Neural cell (in vitro differentiated cells): ENCODE measurements around the gene ITK. TPM values are rescaled to one million over a fixed set of nuclear protein-coding genes. Genes with fewer than 3 reads are reported as not detected.

ENCODE experiments used
- H2AFZ ChIP-seq: fragments of 200-600, 300-800 bp; sonication (generic), shearing (Covaris generic); 2 replicates; pipeline ENCODE4 v1.6.0; 2014; ENCODE audit warnings: low read depth, mild to moderate bottlenecking, antibody characterized with exemption, low read length, moderate library complexity
- H3F3A ChIP-seq: fragments of 200-600 bp; shearing (Covaris generic); 2 replicates; pipeline ENCODE4 v1.6.1; 2016; ENCODE audit warnings: mild to moderate bottlenecking, moderate library complexity, mixed read lengths, antibody characterized with exemption, low read length; ENCODE audit not compliant: insufficient read depth, poor library complexity, severe bottlenecking
- H3K27ac ChIP-seq: fragments of 200-600, 300-800 bp; sonication (generic), shearing (Covaris generic); 2 replicates; pipeline ENCODE4 v1.5.1; 2014; ENCODE audit warnings: mild to moderate bottlenecking, low read length, moderate library complexity
- H3K27me3 ChIP-seq: fragments of 300-800, 200-600 bp; sonication (generic), shearing (Covaris generic); 2 replicates; pipeline ENCODE4 v1.6.0; 2014; ENCODE audit warnings: mild to moderate bottlenecking, low read depth, low read length, moderate library complexity; ENCODE audit not compliant: insufficient read depth
- H3K36me3 ChIP-seq: fragments of 300-800, 200-600 bp; sonication (generic), shearing (Covaris generic); 2 replicates; pipeline ENCODE4 v1.5.1; 2014; ENCODE audit warnings: mild to moderate bottlenecking, antibody characterized with exemption, low read length, moderate library complexity; ENCODE audit not compliant: insufficient read depth
- H3K4me2 ChIP-seq: fragments of 300-800, 200-600 bp; sonication (generic), shearing (Covaris generic); 2 replicates; pipeline ENCODE4 v1.6.0; 2014; ENCODE audit warnings: mild to moderate bottlenecking, low read length
- H3K4me3 ChIP-seq: fragments of 300-800, 200-600 bp; sonication (generic), shearing (Covaris generic); 2 replicates; pipeline ENCODE4 v1.5.1; 2014; ENCODE audit warnings: mild to moderate bottlenecking, low read length, moderate library complexity
- H3K79me2 ChIP-seq: fragments of 200-600 bp; shearing (Covaris generic); replicated peaks from 2 replicates; pipeline ENCODE4 v1.6.0; 2014; ENCODE audit warnings: mild to moderate bottlenecking, low read length, moderate library complexity; ENCODE audit not compliant: insufficient read depth
- H3K9ac ChIP-seq: fragments of 300-800, 200-600 bp; sonication (generic), shearing (Covaris generic); 2 replicates; pipeline ENCODE4 v1.6.1; 2016; ENCODE audit warnings: mild to moderate bottlenecking, low read length, mixed read lengths
- H3K9me2 ChIP-seq: fragments of 200-600 bp; shearing (Covaris generic); 2 replicates; pipeline ENCODE4 v1.6.1; 2016; ENCODE audit warnings: mild to moderate bottlenecking, low read length, mixed read lengths; ENCODE audit not compliant: insufficient read depth
- H3K9me3 ChIP-seq: fragments of 200-600, 300-800 bp; sonication (generic), shearing (Covaris generic); 2 replicates; pipeline ENCODE4 v1.6.1; 2016; ENCODE audit warnings: mild to moderate bottlenecking, mixed run types, low read length, moderate library complexity, mixed read lengths
- H4K20me1 ChIP-seq: fragments of 200-600 bp; shearing (Covaris generic); 2 replicates; pipeline ENCODE4 v1.6.1; 2016; ENCODE audit warnings: mild to moderate bottlenecking, mixed run types; ENCODE audit not compliant: insufficient read depth
- CTCF ChIP-seq: fragments of 450-650 bp; IDR thresholded peaks from 2 replicates; pipeline ENCODE4 v1.5.1; 2014; ENCODE audit warnings: antibody characterized with exemption, mild to moderate bottlenecking, moderate library complexity; ENCODE audit not compliant: poor library complexity, severe bottlenecking
- EP300 ChIP-seq: fragments of 450-650 bp; conservative IDR thresholded peaks from 2 replicates; pipeline ENCODE4 v1.6.1; 2014; ENCODE audit warnings: antibody characterized with exemption, mild to moderate bottlenecking, moderate library complexity; ENCODE audit not compliant: poor library complexity, severe bottlenecking
- EZH2 ChIP-seq: fragments of 200-600, 300-800 bp; shearing (Covaris generic), sonication (generic); IDR thresholded peaks from 2 replicates; pipeline ENCODE4 v1.6.1; 2014; ENCODE audit warnings: antibody characterized with exemption, low read length, borderline replicate concordance, mild to moderate bottlenecking; ENCODE audit not compliant: insufficient read depth, poor library complexity, severe bottlenecking
- MXI1 ChIP-seq: fragments of 450-650 bp; conservative IDR thresholded peaks from 2 replicates; pipeline ENCODE4 v1.6.1; 2014; ENCODE audit warnings: antibody characterized with exemption, mild to moderate bottlenecking; ENCODE audit not compliant: poor library complexity, severe bottlenecking
- POLR2AphosphoS5 ChIP-seq: IDR thresholded peaks from 2 replicates; pipeline ENCODE4 v1.6.1; 2012
- RAD21 ChIP-seq: fragments of 450-650 bp; conservative IDR thresholded peaks from 2 replicates; pipeline ENCODE4 v1.6.1; 2014; ENCODE audit warnings: antibody characterized with exemption, mild to moderate bottlenecking, moderate library complexity
- REST ChIP-seq: IDR thresholded peaks from 2 replicates; pipeline ENCODE4 v1.6.1; 2012; ENCODE audit warnings: borderline replicate concordance
- SMC3 ChIP-seq: fragments of 450-650 bp; conservative IDR thresholded peaks from 2 replicates; pipeline ENCODE4 v1.6.1; 2014; ENCODE audit warnings: antibody characterized with exemption, mild to moderate bottlenecking, moderate library complexity; ENCODE audit not compliant: poor library complexity
- TAF1 ChIP-seq: IDR thresholded peaks from 2 replicates; pipeline ENCODE4 v1.6.1; 2012; ENCODE audit warnings: low read depth
- polyA plus RNA-seq: library from polyadenylated mRNA; depleted of rRNA; stranded (reverse); fragments of >200 nt; gene quantifications from 2 replicates; pipeline ENCODE4 v1.2.3, GENCODE V29; 2014

ITK gene
- polyA plus RNA-seq, 1 donor from 2014 or later = not detected

- no peak overlapping the region for H3K27ac ChIP-seq
- TF ChIP-seq CTCF = no peak
Observed at GRCh38 chr5:157259699-157260098, 79.1 kb downstream of the ITK start.

GRCh38 chr5:157263496-157264090, 83.0 kb downstream of the ITK start:
- H4K20me1 ChIP-seq = no peaks in the 10 kb centered on the region

More at GRCh38 chr5:157259699-157260098, 79.1 kb downstream of the ITK start:
- Histone ChIP-seq H3K4me2 (no peak overlapping the region), H2AFZ (no peak overlapping the region), H3K9me3 (no peaks in the 10 kb centered on the region), H3K9ac (no peak overlapping the region), H3K79me2 (no peaks in the 10 kb centered on the region), H3F3A (no peaks in the 10 kb centered on the region), H3K4me3 (no peak overlapping the region), H3K36me3 (no peaks in the 10 kb centered on the region), H3K27me3 (no peaks in the 10 kb centered on the region), H3K9me2 (no peaks in the 10 kb centered on the region), H4K20me1 (no peaks in the 10 kb centered on the region)

More at GRCh38 chr5:157263496-157264090, 83.0 kb downstream of the ITK start:
- no peak overlapping the region for H3K27ac ChIP-seq
- H3K4me2 ChIP-seq = no peak overlapping the region
- H3K9ac ChIP-seq = no peak overlapping the region
- H3K4me3 ChIP-seq = no peak overlapping the region
- peaks cover 21% of the 10 kb centered on the region for H3K79me2 ChIP-seq
- no peaks in the 10 kb centered on the region for H3F3A ChIP-seq
- H3K36me3 ChIP-seq = no peaks in the 10 kb centered on the region
- no peaks in the 10 kb centered on the region for H3K9me2 ChIP-seq
- H3K9me3 ChIP-seq = no peaks in the 10 kb centered on the region
- no peak overlapping the region for H2AFZ ChIP-seq
- H3K27me3 ChIP-seq = no peaks in the 10 kb centered on the region
- TF ChIP-seq POLR2AphosphoS5 (no peak), RAD21 (no peak), EP300 (no peak), REST (no peak), SMC3 (no peak), MXI1 (no peak), CTCF (no peak), TAF1 (no peak), EZH2 (no peak)
